HG03103 (cell line): ENCODE measurements around the gene PCSK1N.
"Not testable (repeated sequence)": the region's sequence is repeated elsewhere in the genome, so short reads cannot be mapped to it uniquely, and the experiment has no call there.

Experiments
- ATAC-seq: cut with Tn5 transposase; IDR thresholded peaks from one replicate; pipeline ENCODE4 v1.9.1; 2021; ENCODE audit warnings: low read depth; ENCODE audit not compliant: unreplicated experiment

Gene PCSK1N

DNA sequence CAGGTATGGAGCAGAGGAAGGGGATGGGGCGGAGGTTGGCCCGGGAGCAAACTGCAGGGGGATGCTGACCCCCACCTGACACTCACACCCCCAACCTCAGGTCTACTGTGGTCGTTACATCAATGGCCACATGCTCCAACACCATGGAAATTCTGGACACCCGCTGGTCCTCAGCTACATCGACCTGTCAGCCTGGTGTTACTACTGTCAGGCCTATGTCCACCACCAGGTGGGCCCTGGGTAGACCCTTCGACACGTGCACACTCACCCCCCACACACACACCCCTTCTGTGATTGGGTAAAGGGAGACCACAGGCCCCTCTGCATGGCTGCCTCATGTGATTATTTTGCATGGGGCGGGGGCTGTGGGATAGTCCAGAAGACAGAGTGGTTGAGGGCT, 11.3 kb downstream of the PCSK1N start:
- no peak for ATAC-seq

GRCh38 chrX:48823053-48823452, 12.4 kb downstream of the PCSK1N start:
- ATAC-seq = no peak

DNA sequence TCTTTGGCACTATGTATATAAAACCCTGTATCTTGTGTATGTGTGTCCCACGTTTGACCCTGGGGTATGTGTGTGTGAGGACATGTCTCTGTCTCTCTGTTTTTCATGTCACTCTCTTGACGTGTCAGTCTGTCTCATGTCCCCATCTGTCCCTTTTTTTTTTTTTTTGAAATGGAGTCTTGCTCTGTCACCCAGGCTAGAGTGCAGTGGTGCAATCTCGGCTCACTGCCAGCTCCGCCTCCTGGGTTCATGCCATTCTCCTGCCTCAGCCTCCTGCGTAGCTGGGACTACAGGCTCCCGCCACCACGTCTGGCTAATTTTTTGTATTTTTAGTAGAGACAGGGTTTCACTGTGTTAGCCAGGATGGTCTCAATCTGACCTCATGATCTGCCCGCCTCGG, 16.0 kb downstream of the PCSK1N start:
- ATAC-seq = not testable (repeated sequence)

GRCh38 chrX:48818866-48819265, 16.5 kb downstream of the PCSK1N start:
- no peak for ATAC-seq

DNA sequence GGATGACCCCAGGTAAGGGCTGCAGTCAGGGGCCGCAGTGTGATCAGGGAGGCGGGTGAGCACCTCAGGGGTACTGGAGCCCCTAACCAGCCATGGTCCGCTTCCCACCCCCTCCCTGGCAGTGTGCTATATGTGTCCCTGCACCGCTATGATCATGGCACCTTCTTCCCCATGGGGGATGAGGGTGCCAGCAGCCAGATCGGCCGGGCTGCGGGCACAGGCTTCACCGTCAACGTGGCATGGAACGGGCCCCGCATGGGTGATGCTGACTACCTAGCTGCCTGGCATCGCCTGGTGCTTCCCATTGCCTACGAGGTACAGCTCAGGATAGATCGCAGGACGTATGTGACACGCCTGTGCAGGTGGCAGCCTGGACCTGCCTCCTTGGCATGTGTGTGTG, 17.3 kb downstream of the PCSK1N start:
- ATAC-seq = no peak

GRCh38 chrX:48816014-48816810, 19.2 kb downstream of the PCSK1N start:
- ATAC-seq = no peak

- no peak for ATAC-seq
Measured at GRCh38 chrX:48815266-48815665, 20.1 kb downstream of the PCSK1N start.

- ATAC-seq = no peak
Measured at GRCh38 chrX:48814722-48815121, 20.7 kb downstream of the PCSK1N start.

DNA sequence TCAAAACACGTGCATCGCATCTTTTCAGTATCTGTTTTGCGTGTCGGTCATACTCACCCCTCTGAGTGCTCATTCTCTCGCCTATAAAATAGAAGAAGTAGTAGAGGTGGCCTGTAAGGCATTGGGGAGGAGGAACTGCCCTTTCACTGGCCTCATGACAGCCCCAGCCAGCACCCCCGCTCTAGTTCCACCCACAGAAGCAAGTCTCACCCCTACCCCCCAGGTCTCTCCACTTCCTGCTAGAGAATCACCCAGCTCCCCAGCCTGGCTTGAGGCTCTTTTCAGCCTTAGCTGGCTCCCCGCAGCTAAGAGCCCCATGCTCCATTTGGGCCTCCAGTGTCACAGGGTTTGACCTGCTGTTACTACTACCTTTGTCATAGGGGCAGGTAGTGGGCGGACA, 21.8 kb downstream of the PCSK1N start:
- no peak for ATAC-seq

- ATAC-seq = no peak
Measured at GRCh38 chrX:48806081-48806480, 29.3 kb downstream of the PCSK1N start.

GRCh38 chrX:48802905-48803200, 32.6 kb downstream of the PCSK1N start:
- ATAC-seq = no peak

DNA sequence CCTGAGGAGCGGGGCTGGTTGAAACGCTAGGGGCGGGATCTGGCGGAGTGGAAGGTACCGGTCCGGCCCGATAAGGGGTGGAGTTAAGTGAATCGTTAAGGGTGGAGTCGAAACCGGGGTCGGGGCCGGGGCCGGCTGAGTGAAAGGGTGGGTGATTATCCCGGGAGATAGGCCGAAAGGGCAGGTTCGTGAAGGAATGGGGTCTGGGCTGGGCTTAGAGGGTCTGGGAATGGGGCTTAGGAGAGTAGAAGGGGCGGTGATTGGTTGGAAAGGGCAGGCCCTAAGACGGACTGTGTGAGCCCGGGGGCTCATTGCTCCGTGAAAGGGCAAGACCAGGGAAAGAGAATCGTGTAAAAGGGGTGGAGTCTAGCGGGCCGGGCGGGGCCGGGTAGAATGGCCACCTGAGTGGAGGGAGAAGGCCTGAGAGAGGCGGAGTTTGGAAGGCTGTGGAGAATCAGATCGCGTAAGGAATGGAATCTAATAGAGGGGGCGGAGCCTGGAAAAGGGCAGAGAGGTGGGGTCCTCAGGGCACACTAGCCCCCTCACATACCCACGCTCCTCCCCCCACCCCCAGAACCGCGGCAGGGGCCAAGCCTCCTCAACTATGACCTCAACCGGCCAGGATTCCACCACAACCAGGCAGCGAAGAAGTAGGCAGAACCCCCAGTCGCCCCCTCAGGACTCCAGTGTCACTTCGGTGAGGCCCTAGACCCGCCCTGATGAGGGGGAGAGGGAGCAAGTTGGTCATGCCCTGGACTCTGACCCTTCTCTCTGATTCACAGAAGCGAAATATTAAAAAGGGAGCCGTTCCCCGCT, 33.1 kb downstream of the PCSK1N start:
- peak; percentile 34 for ATAC-seq

- ATAC-seq = peak; percentile 82
Measured at GRCh38 chrX:48801280-48802088, 33.9 kb downstream of the PCSK1N start, which contains the start of gene HDAC6. TSS of gene HDAC6 (plus strand) at chrX:48802067. CDS start at chrX:48802693, 626 bp downstream.

- ATAC-seq = no peak
Measured at GRCh38 chrX:48800574-48801279, 34.7 kb downstream of the PCSK1N start.

DNA sequence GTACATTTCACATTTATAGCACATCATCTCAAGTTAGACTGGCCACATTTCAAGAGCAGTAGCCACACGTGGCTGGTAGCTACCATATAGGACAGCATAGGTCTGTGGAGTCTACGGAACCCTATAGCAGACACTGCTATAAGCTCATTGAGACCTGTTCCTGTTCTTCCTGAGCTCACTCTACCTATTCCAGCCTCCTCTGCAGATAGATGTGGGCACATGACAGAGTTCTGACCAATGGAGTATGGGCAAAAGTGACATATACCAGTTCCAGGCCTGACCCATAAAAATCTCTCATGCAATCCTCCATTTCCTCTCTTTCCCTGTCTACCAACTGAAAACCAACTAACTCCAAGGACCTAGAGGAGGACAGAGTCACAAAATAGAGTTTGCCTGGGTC, 37.1 kb downstream of the PCSK1N start:
- no peak for ATAC-seq

- ATAC-seq = no peak
Measured at GRCh38 chrX:48794911-48795515, 40.4 kb downstream of the PCSK1N start.

GRCh38 chrX:48794340-48794910, 41.0 kb downstream of the PCSK1N start:
- ATAC-seq = no peak

GRCh38 chrX:48793935-48794334, 41.5 kb downstream of the PCSK1N start:
- no peak for ATAC-seq

DNA sequence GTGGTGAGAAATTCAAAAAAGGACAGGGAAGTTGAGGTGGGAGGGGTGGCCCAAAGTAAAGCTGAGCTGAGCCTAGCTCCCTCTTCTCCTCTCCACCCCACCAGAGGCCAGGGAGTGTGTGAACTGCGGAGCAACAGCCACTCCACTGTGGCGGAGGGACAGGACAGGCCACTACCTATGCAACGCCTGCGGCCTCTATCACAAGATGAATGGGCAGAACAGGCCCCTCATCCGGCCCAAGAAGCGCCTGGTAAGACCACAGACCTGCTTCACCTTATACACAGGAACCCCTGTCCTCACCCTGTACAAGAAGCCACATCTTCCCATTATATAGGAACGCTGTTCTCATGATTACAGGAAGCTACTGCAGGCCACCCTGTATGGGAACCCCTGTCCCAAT, 43.2 kb downstream of the PCSK1N start:
- ATAC-seq = no peak
